HG03139 (cell line): ENCODE results near the gene FCAMR.
"Not testable (repeated sequence)": the region's sequence is repeated elsewhere in the genome, so short reads cannot be mapped to it uniquely, and the experiment has no call there.

Experiments
- ATAC-seq: cut with Tn5 transposase; IDR thresholded peaks from one replicate; pipeline ENCODE4 v1.9.1; 2021; ENCODE audit not compliant: unreplicated experiment

The FCAMR gene

GRCh38 chr1:206935491-206936067 is 34.7 kb downstream of the FCAMR start:
- ATAC-seq = no peak

- no peak for ATAC-seq
Measured at GRCh38 chr1:206933333-206933945, 36.8 kb downstream of the FCAMR start.

GRCh38 chr1:206932177-206932576 is 38.1 kb downstream of the FCAMR start:
- ATAC-seq = no peak

- ATAC-seq = no peak
Measured at GRCh38 chr1:206931709-206932108, 38.6 kb downstream of the FCAMR start.

- ATAC-seq = peak; percentile 59
Measured at GRCh38 chr1:206930210-206930798, 40.0 kb downstream of the FCAMR start.

- no peak for ATAC-seq
Measured at GRCh38 chr1:206929524-206929923, 40.7 kb downstream of the FCAMR start.

GRCh38 chr1:206926286-206926685 is 44.0 kb downstream of the FCAMR start:
- ATAC-seq = no peak

GRCh38 chr1:206925106-206925736 is 45.0 kb downstream of the FCAMR start:
- peak; percentile 53 for ATAC-seq

- ATAC-seq = peak; percentile 23
Measured at GRCh38 chr1:206924592-206925105, 45.6 kb downstream of the FCAMR start.

GRCh38 chr1:206923961-206924557 is 46.2 kb downstream of the FCAMR start:
- not testable (repeated sequence) for ATAC-seq

- ATAC-seq = peak; percentile 46
Measured at GRCh38 chr1:206923009-206923960, 47.0 kb downstream of the FCAMR start.

GRCh38 chr1:206922524-206922923 is 47.7 kb downstream of the FCAMR start:
- ATAC-seq = no peak

- no peak for ATAC-seq
Measured at GRCh38 chr1:206921772-206922265, 48.4 kb downstream of the FCAMR start, which contains the start of gene FCMR. TSS of gene FCMR (minus strand) at chr1:206921941. CDS start at chr1:206921854, 87 bp downstream.

- ATAC-seq = no peak
Measured at GRCh38 chr1:206918076-206918475, 52.2 kb downstream of the FCAMR start.

GRCh38 chr1:206916000-206916709 is 54.1 kb downstream of the FCAMR start:
- ATAC-seq = no peak

GRCh38 chr1:206915030-206915735 is 55.1 kb downstream of the FCAMR start:
- no peak for ATAC-seq

- ATAC-seq = no peak
Measured at GRCh38 chr1:206913766-206914537, 56.3 kb downstream of the FCAMR start.
